ENCODE measurements around the gene OR7D2.

GRCh38 chr19:9146882-9147281 lies 31.9 kb upstream of the OR7D2 start:
- TF ChIP-seq POLR2A (IDR thresholded peaks at IDR 0.05; ENCODE audit: low read length) (no peak), GATA1 (IDR thresholded peaks at IDR 0.05; ENCODE audit: low read depth, low read length) (no peak)

Data from erythroblast (primary cell).